ENCODE data around the gene ZNF780A.
"Not testable (repeated sequence)": the region's sequence is repeated elsewhere in the genome, so short reads cannot be mapped to it uniquely, and the experiment has no call there.

ZNF780A gene

GRCh38 chr19:40084948-40085347, 5.8 kb downstream of the ZNF780A start:
- DNase-seq (ENCODE audit: low read depth): no peak

GRCh38 chr19:40081411-40081810, 9.3 kb downstream of the ZNF780A start:
- DNase-seq (ENCODE audit: low read depth): no peak

GRCh38 chr19:40080289-40080688, 10.5 kb downstream of the ZNF780A start:
- DNase-seq (ENCODE audit: low read depth): no peak

GRCh38 chr19:40078377-40078776, 12.4 kb downstream of the ZNF780A start:
- DNase-seq (ENCODE audit: low read depth): no peak

GRCh38 chr19:40070058-40070457, 20.7 kb downstream of the ZNF780A start:
- no peak for DNase-seq (ENCODE audit: low read depth)

- no peak for DNase-seq (ENCODE audit: low read depth)
Measured at GRCh38 chr19:40059624-40060023, 31.1 kb downstream of the ZNF780A start.

GRCh38 chr19:40057166-40057565, 33.6 kb downstream of the ZNF780A start:
- no peak for DNase-seq (ENCODE audit: low read depth)

- no peak for DNase-seq (ENCODE audit: low read depth)
Measured at GRCh38 chr19:40056505-40056904, 34.2 kb downstream of the ZNF780A start.

- DNase-seq (ENCODE audit: low read depth): peak; percentile 52
Measured at GRCh38 chr19:40055832-40056504, 34.8 kb downstream of the ZNF780A start, which contains the start of gene ZNF780B. TSS of gene ZNF780B (minus strand) at chr19:40056231. CDS start at chr19:40050332, 5,899 bp downstream.

- no peak for DNase-seq (ENCODE audit: low read depth)
Measured at GRCh38 chr19:40055049-40055448, 35.7 kb downstream of the ZNF780A start.

GRCh38 chr19:40054632-40055031, 36.1 kb downstream of the ZNF780A start:
- no peak for DNase-seq (ENCODE audit: low read depth)

GRCh38 chr19:40053491-40053890, 37.3 kb downstream of the ZNF780A start:
- no peak for DNase-seq (ENCODE audit: low read depth)

GRCh38 chr19:40041718-40042117, 49.0 kb downstream of the ZNF780A start:
- DNase-seq (ENCODE audit: low read depth): not testable (repeated sequence)

GRCh38 chr19:40038047-40038446, 52.7 kb downstream of the ZNF780A start:
- DNase-seq (ENCODE audit: low read depth): not testable (repeated sequence)

GRCh38 chr19:40035996-40036395, 54.7 kb downstream of the ZNF780A start:
- DNase-seq (ENCODE audit: low read depth): no peak

GRCh38 chr19:40033989-40034560, 56.7 kb downstream of the ZNF780A start:
- DNase-seq (ENCODE audit: low read depth): no peak

GRCh38 chr19:40026597-40026970, 64.2 kb downstream of the ZNF780A start:
- DNase-seq (ENCODE audit: low read depth): no peak

GRCh38 chr19:40025938-40026596, 64.7 kb downstream of the ZNF780A start:
- DNase-seq (ENCODE audit: low read depth): no peak

- no peak for DNase-seq (ENCODE audit: low read depth)
Measured at GRCh38 chr19:40023969-40024368, 66.8 kb downstream of the ZNF780A start.
